SW 1271 (cell line): ENCODE results near the gene FRMD4B.

Source experiments
- DNase-seq, 2 experiments: peaks; one replicate each; lab custom pipeline; 2025; lab: John Stamatoyannopoulos, UW

Gene FRMD4B

GRCh38 chr3:69405067-69405466 is 19.2 kb upstream of the FRMD4B start:
- DNase-seq, result no peak

DNA sequence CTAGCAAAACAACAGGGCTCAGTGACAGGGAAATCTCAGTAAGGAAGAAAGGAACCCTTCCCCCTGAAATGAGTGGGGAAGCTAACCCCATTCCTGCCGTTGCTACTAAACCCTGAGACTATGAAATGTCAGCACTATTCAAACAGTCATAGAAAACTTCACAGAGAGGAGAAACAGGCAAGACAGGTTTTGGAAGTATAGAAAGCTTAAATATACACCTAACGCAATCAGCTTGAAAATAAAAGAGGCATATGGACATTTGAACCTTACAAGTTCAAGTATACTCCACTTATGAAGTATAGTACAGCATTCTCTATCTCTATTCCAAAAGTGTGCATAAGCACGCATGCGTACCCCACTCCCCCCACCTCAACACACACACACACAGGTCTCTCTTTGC is 17.6 kb upstream of the FRMD4B start:
- DNase-seq, result no peak

DNA sequence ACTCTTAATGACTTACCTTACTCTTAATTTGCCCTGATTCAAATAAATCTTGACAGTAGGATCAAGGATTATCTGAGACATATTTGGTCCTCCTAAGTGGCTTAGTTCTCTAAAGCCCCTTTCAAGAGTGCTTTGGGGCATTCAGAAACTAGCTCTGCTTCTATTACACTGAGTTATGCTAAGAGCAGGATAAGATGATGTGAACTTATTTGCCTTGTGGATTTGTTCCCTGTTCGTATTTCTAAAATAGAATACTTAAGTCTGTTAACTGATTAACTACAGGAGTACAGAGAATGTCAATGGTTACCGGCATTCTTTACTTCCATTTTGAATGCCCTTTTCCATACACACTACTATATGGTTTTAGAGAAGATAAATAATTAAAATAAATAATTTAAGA is 14.8 kb upstream of the FRMD4B start:
- no peak for DNase-seq

DNA sequence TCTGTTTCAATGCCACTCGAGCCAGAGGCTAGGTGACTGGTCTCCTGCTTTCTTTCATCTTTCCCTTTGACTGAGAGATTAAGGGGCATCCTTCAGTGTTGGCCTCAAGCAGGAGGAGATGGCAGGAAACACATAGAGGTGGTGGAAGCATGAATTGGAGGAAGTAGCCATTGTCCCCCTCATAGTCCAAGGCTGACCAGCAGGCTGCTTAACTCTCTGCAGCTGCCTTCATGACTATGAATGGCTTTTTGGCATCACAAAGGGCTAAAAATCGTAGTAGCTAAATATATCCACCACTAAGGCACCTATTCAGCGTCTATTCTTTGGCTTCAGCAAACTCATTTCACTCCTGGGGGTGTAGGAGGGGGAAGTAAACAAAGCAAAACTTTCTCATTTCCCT is 7.0 kb upstream of the FRMD4B start:
- DNase-seq, result no peak

DNA sequence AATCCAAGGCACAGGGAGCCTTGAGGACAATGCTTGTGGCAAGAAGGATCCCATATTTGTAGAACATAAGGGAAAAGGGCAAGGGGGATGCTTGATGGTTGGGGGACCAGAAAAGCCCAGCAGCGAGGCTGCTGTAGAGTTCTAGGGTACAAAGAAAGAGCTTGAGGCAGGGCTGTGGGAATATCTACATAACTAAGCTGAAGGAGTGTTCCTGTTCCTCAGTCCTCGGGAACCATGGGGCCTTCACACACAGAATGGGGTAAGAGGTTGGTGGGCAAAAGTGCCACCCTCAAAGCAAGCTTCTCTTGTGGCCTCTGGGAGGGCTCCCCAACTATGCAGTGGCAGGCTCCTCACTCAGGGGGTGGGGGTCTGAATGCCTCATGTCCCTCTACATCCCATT is 6.5 kb upstream of the FRMD4B start:
- no peak for DNase-seq

- DNase-seq, result no peak
These were observed 5.7 kb upstream of the FRMD4B start for GRCh38 chr3:69391554-69391953.

GRCh38 chr3:69390771-69391170 is 4.9 kb upstream of the FRMD4B start:
- DNase-seq, result no peak

GRCh38 chr3:69389520-69390248 is 3.8 kb upstream of the FRMD4B start:
- DNase-seq, result no peak

GRCh38 chr3:69388241-69388640 is 2.4 kb upstream of the FRMD4B start:
- DNase-seq, result no peak

- no peak for DNase-seq
These were observed 883 bp upstream of the FRMD4B start for GRCh38 chr3:69386556-69387385.

DNA sequence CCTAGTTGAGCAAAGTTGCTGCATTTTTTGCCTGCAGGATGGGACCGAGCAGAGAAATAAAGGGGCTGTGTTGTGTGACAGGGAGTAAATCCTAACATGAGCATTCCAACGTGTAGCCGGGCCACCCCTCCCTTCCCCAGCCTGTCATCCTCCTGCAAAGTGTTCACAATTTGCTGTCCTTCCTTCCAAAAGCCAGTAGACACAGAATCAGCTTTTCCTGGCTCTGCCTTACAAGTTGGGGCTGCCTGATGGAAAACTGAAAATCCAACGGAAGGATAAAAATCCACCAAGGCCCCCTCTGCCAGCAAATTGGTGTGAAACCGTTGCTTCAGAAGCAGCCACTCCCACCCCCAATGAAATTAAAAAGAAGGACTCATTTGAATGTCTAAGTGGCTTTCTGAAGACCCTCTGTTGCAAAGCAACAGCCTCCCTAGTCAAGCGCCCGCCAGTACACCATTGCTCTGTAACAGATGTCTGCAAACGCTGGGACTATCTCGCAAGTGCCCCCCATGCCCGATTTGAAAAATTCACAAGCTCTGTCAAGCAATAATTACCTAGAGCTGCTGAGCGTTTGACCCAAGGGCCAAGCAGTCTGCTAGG is 665 bp downstream of the FRMD4B start:
- no peak for DNase-seq

GRCh38 chr3:69384326-69384725 is 1.6 kb downstream of the FRMD4B start:
- no peak for DNase-seq

GRCh38 chr3:69379661-69380060 is 6.2 kb downstream of the FRMD4B start:
- DNase-seq, result no peak

DNA sequence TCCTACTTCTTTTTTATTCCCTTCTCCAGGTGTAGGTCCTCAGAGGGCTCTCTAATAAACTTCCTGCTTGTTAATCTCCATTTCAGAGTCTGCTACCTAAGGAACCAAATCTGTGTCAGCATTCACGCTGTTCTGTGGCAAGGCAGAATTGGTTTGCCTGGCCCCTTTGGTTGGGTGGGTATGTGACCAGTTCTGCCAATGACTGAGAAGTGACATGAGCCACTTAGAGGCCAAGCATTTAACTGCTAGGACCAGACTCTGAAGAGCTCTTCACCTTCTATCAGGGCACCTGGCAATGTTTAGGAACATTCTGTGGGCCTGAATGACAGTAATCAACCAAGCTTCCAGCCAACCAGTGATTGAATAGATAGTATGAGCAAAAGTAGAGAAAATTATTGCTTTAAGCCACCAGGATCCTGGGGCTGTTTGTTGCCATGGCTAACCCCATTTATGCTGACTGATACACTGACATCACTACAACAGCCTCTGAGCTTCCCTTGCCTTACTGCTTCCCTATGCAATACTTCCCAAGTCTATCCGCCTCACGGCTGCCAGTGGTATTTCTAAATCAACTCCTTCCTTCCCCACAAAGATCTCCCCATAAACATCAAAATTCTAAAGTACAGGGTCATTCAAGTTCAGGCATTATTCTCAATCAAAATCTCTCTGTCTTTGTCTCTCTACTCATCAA is 7.6 kb downstream of the FRMD4B start:
- DNase-seq, result no peak

GRCh38 chr3:69377262-69377661 is 8.6 kb downstream of the FRMD4B start:
- DNase-seq, result no peak

DNA sequence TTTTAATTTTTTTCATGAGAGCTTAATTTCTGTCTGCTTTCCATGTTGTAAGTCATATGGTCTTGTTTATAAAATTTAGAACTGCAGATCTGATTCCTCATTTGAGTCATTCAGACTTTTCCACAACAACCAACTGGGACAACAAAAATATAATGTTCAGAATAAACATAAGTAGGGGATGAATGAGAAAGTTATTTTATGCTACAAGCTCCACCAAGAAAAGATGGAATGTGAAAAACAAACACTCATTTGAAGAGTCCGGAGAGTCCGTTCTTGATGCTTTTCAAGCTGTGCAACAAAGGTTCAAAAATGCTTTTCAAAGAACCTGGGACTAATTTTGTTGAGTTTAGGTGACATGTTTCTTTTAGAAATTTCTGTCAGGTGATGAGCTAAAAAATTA is 9.2 kb downstream of the FRMD4B start:
- DNase-seq, result no peak

- no peak for DNase-seq
These were observed 14.1 kb downstream of the FRMD4B start for GRCh38 chr3:69371816-69372215.

- DNase-seq, result no peak
These were observed 15.0 kb downstream of the FRMD4B start for GRCh38 chr3:69370901-69371301.

DNA sequence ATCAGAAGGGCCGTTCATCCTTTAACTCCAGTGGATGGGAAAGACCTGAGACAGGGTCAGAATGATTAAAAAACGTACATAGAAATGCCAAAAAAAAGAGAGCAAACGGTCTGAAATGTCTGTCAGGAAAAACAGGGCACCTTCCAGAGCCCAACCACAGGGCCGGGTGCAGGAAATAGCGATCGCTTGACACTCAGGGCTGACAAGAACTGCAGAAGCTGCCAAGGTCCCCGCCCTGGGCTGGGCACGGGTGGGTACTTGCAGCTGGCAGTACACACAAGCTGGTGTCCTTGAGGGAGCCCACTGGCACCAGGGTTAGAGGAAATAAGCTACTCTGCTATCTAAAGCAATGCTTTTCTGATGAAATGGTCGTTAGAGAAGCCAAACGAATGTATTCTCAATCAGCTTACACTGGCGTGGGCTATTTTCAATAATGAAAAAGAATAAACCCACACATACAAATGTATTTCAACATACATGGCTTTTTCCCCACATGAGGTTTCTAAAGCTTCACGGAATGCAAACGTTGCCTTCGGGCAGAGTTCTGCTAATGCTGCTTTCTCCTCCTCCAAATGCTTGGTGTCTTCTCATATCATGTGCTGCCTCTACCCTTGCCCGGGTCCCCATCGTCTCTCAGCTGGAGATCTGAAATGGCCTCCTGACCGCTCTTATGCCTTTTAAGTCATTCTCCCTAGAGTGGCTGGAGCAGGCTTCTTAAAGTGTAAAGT is 15.6 kb downstream of the FRMD4B start:
- DNase-seq, result no peak

- DNase-seq, result no peak
These were observed 17.7 kb downstream of the FRMD4B start for GRCh38 chr3:69368129-69368741.

DNA sequence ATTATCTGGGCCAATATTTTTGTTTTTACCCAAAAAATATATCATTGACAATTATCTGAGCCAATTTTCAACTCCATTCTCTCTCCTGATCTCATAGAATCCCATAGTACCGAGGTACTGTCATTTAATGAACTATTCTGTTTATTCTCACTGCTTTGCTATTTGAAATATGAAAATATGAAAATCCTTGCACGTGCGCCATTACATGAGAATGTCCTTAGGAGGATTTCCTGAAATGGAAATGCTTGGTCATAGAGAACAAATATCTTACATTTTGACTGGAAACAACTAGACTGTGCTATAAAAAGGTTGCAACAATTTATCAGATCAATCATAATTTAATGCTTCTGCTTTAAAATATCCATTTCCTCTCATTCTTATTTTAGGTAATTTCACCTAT is 18.3 kb downstream of the FRMD4B start:
- no peak for DNase-seq
